ENCODE results near the gene MEGF6. TPM values are rescaled to one million over a fixed set of nuclear protein-coding genes. Genes with fewer than 3 reads are reported as not detected.
A peak's percentile ranks its signal among the peaks of the same experiment; 100 is the strongest.

MEGF6 gene
- total RNA-seq, 1 experiment from 2014 or later = 65.3 TPM

DNA sequence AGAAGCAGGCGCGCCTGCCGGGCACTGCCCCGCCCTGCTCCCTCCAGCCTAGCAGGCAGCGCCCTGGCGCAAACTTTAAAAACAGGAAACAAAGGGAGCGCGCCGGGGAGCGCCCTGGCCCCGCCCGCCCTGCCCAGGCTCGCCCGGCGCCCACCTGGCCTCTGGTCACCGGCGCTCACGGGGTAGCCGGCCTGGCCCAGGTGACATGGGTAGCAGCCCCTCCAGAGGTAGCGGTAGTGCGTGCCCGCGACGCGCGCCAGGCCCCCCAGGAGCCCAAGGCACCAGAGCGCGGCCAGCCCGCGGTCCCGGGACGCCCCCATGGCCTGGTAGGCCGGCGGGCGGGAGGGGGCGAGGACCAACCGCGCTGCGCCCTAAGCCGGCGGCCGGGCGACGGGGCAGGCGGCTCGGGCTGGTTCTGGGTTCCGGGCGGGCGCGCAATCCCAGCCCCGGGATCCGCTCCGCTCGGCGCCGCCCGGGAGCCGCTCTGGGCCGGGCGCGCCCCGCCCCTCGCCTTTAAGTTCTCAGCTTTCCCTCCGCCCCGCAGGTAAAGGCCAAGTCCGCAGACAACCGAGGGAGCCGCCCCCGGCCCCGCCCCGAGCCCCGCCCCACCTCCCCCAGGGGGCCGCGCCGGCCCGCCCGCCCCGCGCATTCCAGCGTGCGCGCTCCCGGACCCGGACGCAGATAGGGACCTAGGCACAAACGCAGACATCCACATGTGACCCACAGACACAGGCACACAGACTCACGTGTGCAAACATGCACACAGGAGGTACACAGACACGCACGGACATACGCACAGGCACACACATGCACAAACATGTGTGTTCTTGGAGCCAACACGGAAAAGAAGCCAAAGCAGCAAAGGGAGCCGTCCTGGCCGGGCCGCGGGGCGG lies 80.1 kb downstream of the MEGF6 start:
- ChIA-PET POLR2A (ENCODE audit: unreplicated experiment) (interaction anchor here (0.7 to 1.4 kb wide), 2 partner anchors 12 to 1858 kb away, joined by 5 to 10 read pairs; no protein-coding TSS in a partner anchor), CTCF (no interaction called here)
- Histone ChIP-seq H3F3A (ENCODE audit: insufficient read depth, low read depth) (peaks cover 4% of the 10 kb centered on the region; the same call in 1 of the 2 replicates), H3K27ac (0 out of 2 replicates have a peak overlapping the region, but pooled peaks have one; percentile 29), H3K36me3 (ENCODE audit: low read depth) (no peaks in the 10 kb centered on the region), H3K27me3 (ENCODE audit: insufficient read depth, low read depth) (no peaks in the 10 kb centered on the region), H3K4me1 (replicated peaks; ENCODE audit: insufficient read depth) (peaks cover 10% of the 10 kb centered on the region), H3K9me2 (ENCODE audit: insufficient read depth) (no peaks in the 10 kb centered on the region), H3K4me3 (peak overlapping the region; percentile 94), H2AFZ (peak overlapping the region; percentile 50; the same call in 1 of the 2 replicates), H4K20me1 (ENCODE audit: insufficient read depth) (peaks cover 17% of the 10 kb centered on the region), H3K79me2 (ENCODE audit: low read depth) (peaks cover 8% of the 10 kb centered on the region; the same call in 1 of the 2 replicates), H3K9me3 (ENCODE audit: insufficient read depth, low read depth) (no peaks in the 10 kb centered on the region), H3K4me2 (peak overlapping the region; percentile 100)
- intact Hi-C loops (cut with micrococcal nuclease; ENCODE audit: unreplicated experiment) = no loop called here
- DNase-seq = peak; percentile 69 to 81
- TF ChIP-seq, protein P1, sequence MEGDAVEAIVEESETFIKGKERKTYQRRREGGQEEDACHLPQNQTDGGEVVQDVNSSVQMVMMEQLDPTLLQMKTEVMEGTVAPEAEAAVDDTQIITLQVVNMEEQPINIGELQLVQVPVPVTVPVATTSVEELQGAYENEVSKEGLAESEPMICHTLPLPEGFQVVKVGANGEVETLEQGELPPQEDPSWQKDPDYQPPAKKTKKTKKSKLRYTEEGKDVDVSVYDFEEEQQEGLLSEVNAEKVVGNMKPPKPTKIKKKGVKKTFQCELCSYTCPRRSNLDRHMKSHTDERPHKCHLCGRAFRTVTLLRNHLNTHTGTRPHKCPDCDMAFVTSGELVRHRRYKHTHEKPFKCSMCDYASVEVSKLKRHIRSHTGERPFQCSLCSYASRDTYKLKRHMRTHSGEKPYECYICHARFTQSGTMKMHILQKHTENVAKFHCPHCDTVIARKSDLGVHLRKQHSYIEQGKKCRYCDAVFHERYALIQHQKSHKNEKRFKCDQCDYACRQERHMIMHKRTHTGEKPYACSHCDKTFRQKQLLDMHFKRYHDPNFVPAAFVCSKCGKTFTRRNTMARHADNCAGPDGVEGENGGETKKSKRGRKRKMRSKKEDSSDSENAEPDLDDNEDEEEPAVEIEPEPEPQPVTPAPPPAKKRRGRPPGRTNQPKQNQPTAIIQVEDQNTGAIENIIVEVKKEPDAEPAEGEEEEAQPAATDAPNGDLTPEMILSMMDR (conservative IDR thresholded peaks at IDR 0.05) = no peak
- TF ChIP-seq EZH2 (IDR thresholded peaks at IDR 0.05; ENCODE audit: low read depth) = no peak
- BruUV-seq (replicated peaks) = no TSS peak

DNA sequence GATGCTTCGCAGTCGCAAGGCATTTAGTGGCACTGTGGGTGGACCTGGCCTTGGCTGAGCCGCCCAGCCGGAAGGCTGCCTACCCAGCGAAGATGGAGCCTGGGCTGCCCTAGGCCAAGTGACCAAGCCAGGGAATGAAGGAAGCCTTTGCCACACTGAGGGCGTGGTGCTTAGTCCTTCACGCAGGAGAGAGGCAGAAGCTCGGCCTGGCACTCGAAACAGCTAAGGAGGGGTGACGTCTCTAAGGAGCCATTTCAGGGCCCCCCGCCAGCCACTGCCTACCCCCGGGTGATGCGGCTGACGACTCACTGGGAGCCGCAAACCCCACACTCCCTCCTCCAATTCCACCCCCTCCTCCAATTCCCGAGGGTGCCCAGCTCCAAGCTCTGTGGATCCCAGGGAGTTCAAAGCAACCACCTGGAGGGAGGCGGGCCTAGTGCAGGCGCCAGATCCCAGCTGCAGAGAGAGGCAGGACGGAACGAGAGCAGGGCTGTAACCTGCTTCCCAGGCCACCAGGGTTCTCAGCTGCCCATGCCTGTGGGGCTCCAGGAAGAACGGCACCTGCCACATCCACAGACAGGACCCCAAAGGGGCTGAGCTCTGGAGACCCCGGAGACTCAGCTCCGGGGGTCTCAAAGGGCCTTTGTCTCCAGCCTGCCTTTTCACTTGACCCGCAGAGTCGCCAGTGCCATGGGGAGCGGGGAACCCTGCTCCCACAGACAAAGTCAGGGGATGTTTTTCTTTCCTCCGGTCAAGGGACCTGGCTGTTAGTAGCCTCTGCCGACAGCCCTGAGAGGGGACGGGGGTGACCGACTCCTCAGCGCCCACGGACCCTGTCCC lies 81.0 kb downstream of the MEGF6 start:
- DNase-seq = peak; percentile 46 to 48
- ChIA-PET POLR2A (ENCODE audit: unreplicated experiment) (interaction anchor here (1.4 kb wide), 1 partner anchor 13 kb away, joined by 10 read pairs; no protein-coding TSS in a partner anchor), CTCF (interaction anchor here (0.6 kb wide), 2 partner anchors 58 to 87 kb away, joined by 3 to 8 read pairs; no protein-coding TSS in a partner anchor)
- peaks cover 21% of the 10 kb centered on the region for H4K20me1 ChIP-seq (ENCODE audit: insufficient read depth)
- intact Hi-C loops (cut with micrococcal nuclease; ENCODE audit: unreplicated experiment) = no loop called here
- peak overlapping the region; percentile 50 for H2AFZ ChIP-seq
- H3K27me3 ChIP-seq (ENCODE audit: insufficient read depth, low read depth) = no peaks in the 10 kb centered on the region
- TF ChIP-seq EZH2 (IDR thresholded peaks at IDR 0.05; ENCODE audit: low read depth) = no peak
- TF ChIP-seq, protein P1 (conservative IDR thresholded peaks at IDR 0.05) = no peak; the same call in 1 of the 2 replicates
- peaks cover 10% of the 10 kb centered on the region for H3K4me1 ChIP-seq (replicated peaks; ENCODE audit: insufficient read depth)
- TSS peak; percentile 69 for BruUV-seq (replicated peaks)
- no peaks in the 10 kb centered on the region for H3K36me3 ChIP-seq (ENCODE audit: low read depth)
- H3F3A ChIP-seq (ENCODE audit: insufficient read depth, low read depth) = peaks cover 4% of the 10 kb centered on the region; the same call in 1 of the 2 replicates
- H3K4me3 ChIP-seq = peak overlapping the region; percentile 94
- H3K4me2 ChIP-seq = peak overlapping the region; percentile 100
- H3K9me2 ChIP-seq (ENCODE audit: insufficient read depth) = no peaks in the 10 kb centered on the region
- H3K79me2 ChIP-seq (ENCODE audit: low read depth) = peaks cover 8% of the 10 kb centered on the region; the same call in 1 of the 2 replicates
- H3K9me3 ChIP-seq (ENCODE audit: insufficient read depth, low read depth) = no peaks in the 10 kb centered on the region
- peak overlapping the region; percentile 29; the same call in 1 of the 2 replicates for H3K27ac ChIP-seq

Data from PC-9 (cell line).